ENCODE results near the gene ADAMTS12. TPM values are rescaled to one million over a fixed set of nuclear protein-coding genes. Genes with fewer than 3 reads are reported as not detected.

Gene ADAMTS12
- total and polyA plus RNA-seq, 2 of the 8 experiments (the other 6 are each of a cell fraction or from before 2014, with no cell fraction given), result 6.4 to 12.8 TPM

GRCh38 chr5:33812746-33813145 is 79.0 kb downstream of the ADAMTS12 start:
- Histone ChIP-seq H2AK5ac (ENCODE audit: low read depth, low read length) (no peak overlapping the region), H4K8ac (ENCODE audit: extremely low read depth, insufficient read depth, low read length) (no peak overlapping the region), H3K18ac (ENCODE audit: extremely low read depth, low read length) (no peak overlapping the region), H3K27me3 (replicated peaks in 1 of 4; ENCODE audit: control insufficient read depth in 3 of 4, extremely low read depth in 1 of 4, insufficient read depth in 3 of 4, low read length in 3 of 4) (no peaks in the 10 kb centered on the region), H2BK15ac (ENCODE audit: low read length) (no peak overlapping the region), H4K20me1 (replicated peaks in 1 of 2; ENCODE audit: control insufficient read depth in 1 of 2, insufficient read depth in 2 of 2, low read length in 2 of 2) (no peaks in the 10 kb centered on the region), H3K23me2 (ENCODE audit: low read depth, low read length) (no peaks in the 10 kb centered on the region), H3K4me3 (ENCODE audit: extremely low read depth in 1 of 4, insufficient read depth in 2 of 4, low read depth in 3 of 4, low read length in 4 of 4) (no peak overlapping the region), H3K27ac (ENCODE audit: low read depth, low read length) (no peak overlapping the region), H3K9ac (replicated peaks in 1 of 4; ENCODE audit: extremely low read depth in 1 of 4, low read depth in 3 of 4, low read length in 3 of 4) (no peak overlapping the region), H3K9me3 (ENCODE audit: insufficient read depth in 2 of 2, low read depth in 1 of 2, low read length in 1 of 2) (no peaks in the 10 kb centered on the region), H3K36me3 (ENCODE audit: control insufficient read depth in 2 of 4, insufficient read depth in 4 of 4, low read length in 3 of 4) (no peaks in the 10 kb centered on the region), H3K4me2 (ENCODE audit: insufficient read depth in 1 of 2, low read depth in 2 of 2, low read length in 2 of 2) (no peak overlapping the region), H4K91ac (replicated peaks; ENCODE audit: insufficient read length, low read length) (no peak overlapping the region), H2BK120ac (replicated peaks; ENCODE audit: low read depth, low read length) (no peak overlapping the region), H3K4me1 (replicated peaks in 1 of 4; ENCODE audit: control insufficient read depth in 3 of 4, insufficient read depth in 4 of 4, low read length in 3 of 4) (peaks cover 0 to 8% (median 0%) of the 10 kb centered on the region in 4 experiments; a peak in 1 of 7 replicates), H3K4ac (replicated peaks; ENCODE audit: insufficient read length, low read depth, low read length) (no peak overlapping the region), H3K14ac (ENCODE audit: insufficient read length) (no peak overlapping the region), H2BK5ac (ENCODE audit: low read depth, low read length) (no peak overlapping the region), H2BK20ac (ENCODE audit: low read length) (no peak overlapping the region), H3K23ac (ENCODE audit: insufficient read length) (no peak overlapping the region), H4K5ac (ENCODE audit: insufficient read length, low read depth, low read length) (no peak overlapping the region), H2BK12ac (ENCODE audit: low read depth, low read length) (no peak overlapping the region), H2AFZ (ENCODE audit: low read length) (no peak overlapping the region), H3K79me1 (ENCODE audit: low read depth, low read length) (no peaks in the 10 kb centered on the region; the same call in 1 of the 2 replicates), H3K56ac (replicated peaks; ENCODE audit: insufficient read length, low read depth, low read length) (no peak overlapping the region), H3K79me2 (ENCODE audit: control insufficient read depth in 1 of 2, insufficient read depth in 2 of 2, low read length in 2 of 2) (no peaks in the 10 kb centered on the region)
- ChIA-PET CTCF (ENCODE audit: partially characterized antibody) (no interaction called here), POLR2A (ENCODE audit: partially characterized antibody) (no interaction called here)
- WGBS, 2 experiments (ENCODE audit: extremely low coverage in 1 of 2, insufficient coverage in 1 of 2, insufficient read length in 1 of 2, insufficient replicate concordance in 2 of 2, low coverage in 1 of 2, low lambda C conversion rate in 2 of 2, missing lambda C conversion rate in 1 of 2), result 64% methylated on average over 4 of the region's 4 CpGs; no CpG with 5 or more reads in 1 of the 2 experiments
- DNase-seq (ENCODE audit: low read depth in 1 of 2, low spot score in 2 of 2), result no peak
- TF ChIP-seq NRF1 (IDR thresholded peaks at IDR 0.05; ENCODE audit: low read depth, low read length) (no peak), EZH2 (IDR thresholded peaks at IDR 0.05; ENCODE audit: low read depth, low read length, severe bottlenecking) (no peak), ATF3 (IDR thresholded peaks at IDR 0.05; ENCODE audit: insufficient read depth, low read depth, low read length) (no peak), POLR2A (IDR thresholded peaks at IDR 0.05; ENCODE audit: control extremely low read depth in 1 of 2, low read depth in 2 of 2, low read length in 2 of 2) (no peak), NANOG (IDR thresholded peaks at IDR 0.05; ENCODE audit: insufficient read depth, low read depth, low read length, poor library complexity, severe bottlenecking) (no peak), TCF12 (IDR thresholded peaks at IDR 0.05; ENCODE audit: low read depth, low read length) (no peak), YY1 (IDR thresholded peaks at IDR 0.05; ENCODE audit: low read depth, low read length) (no peak), CTCF (IDR thresholded peaks at IDR 0.05; ENCODE audit: control extremely low read depth in 1 of 3, insufficient read depth in 1 of 3, low read depth in 1 of 3, low read length in 3 of 3) (no peak)
- FAIRE-seq, result no peak

Measured in H1 (cell line).